ENCODE measurements around the gene GPR108.

DNA sequence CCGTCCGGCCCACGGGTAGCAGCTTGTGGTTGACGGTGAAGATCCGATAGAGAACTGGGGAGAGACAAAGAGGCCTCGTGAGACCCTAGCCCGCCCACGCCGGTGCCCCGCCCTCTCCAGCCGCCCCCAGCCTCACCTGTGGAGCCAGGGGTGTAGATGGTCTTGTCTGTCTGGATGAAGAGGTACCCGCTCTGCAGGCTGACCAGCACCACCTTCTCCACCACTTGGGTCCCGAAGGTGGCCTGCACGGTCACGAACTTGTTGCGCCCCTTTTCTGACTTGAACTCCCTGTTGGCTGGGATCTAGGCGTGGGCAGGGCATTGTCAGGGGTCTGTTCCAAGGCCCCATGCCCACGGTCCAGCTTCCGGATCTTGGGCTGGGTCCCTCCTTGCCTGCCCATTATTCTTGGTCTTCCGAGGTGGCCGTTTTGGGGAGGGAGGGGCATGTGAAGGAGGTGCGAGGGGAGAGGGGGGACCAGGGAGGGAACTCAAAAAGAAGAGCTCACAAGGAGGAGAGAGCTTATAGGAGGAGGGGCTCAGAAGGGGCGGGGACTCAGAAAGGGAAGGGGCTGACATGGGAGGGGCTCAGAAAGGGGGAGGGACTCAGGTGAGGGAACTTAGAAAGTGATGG, 19.2 kb downstream of the GPR108 start:
- TF ChIP-seq POLR2A (IDR thresholded peaks at IDR 0.05): no peak
- TF ChIP-seq, protein P1, sequence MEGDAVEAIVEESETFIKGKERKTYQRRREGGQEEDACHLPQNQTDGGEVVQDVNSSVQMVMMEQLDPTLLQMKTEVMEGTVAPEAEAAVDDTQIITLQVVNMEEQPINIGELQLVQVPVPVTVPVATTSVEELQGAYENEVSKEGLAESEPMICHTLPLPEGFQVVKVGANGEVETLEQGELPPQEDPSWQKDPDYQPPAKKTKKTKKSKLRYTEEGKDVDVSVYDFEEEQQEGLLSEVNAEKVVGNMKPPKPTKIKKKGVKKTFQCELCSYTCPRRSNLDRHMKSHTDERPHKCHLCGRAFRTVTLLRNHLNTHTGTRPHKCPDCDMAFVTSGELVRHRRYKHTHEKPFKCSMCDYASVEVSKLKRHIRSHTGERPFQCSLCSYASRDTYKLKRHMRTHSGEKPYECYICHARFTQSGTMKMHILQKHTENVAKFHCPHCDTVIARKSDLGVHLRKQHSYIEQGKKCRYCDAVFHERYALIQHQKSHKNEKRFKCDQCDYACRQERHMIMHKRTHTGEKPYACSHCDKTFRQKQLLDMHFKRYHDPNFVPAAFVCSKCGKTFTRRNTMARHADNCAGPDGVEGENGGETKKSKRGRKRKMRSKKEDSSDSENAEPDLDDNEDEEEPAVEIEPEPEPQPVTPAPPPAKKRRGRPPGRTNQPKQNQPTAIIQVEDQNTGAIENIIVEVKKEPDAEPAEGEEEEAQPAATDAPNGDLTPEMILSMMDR (IDR thresholded peaks at IDR 0.05): no peak
- no peak for TF ChIP-seq POLR2AphosphoS5 (IDR thresholded peaks at IDR 0.05)
- TF ChIP-seq EP300 (IDR thresholded peaks at IDR 0.05): no peak
